ENCODE measurements around the gene BTBD7. TPM values are rescaled to one million over a fixed set of nuclear protein-coding genes. Genes with fewer than 3 reads are reported as not detected.

The BTBD7 gene
- total and polyA plus RNA-seq, 2 donors (not counting 1 experiment from before 2014, with no cell fraction given): 8.1 to 48.6 TPM

DNA sequence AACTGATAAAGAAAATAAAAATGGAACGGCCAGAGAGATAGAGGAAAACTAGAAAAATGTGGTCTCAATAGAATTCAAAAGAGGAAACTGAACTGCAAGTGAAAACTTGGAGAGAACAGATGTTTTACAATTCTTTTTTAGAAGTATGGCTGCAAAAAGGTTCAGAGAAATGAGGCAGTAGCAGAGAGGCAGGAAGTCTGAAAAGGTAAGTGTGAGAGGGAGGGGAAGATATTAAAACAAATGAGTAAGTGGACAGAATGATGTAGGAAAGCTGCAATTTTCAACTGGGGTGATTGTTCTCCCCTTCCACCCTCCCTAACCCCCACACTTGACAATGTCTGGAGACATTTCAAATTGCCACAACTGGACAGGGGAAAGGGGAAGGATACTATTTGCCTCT is 12.9 kb downstream of the BTBD7 start:
- intact Hi-C loops (cut with micrococcal nuclease): loop anchor here (10.0 kb wide), 1 partner anchor 75 kb away; no protein-coding TSS in a partner anchor
- Histone ChIP-seq H3K27ac (ENCODE audit: low read length in 2 of 2) (peak overlapping the region in 1 of 2 donors; percentile 12), H3K4me3 (ENCODE audit: control extremely low read depth in 1 of 5, extremely low read depth in 1 of 5, insufficient read depth in 1 of 5, low read depth in 2 of 5, low read length in 4 of 5) (no peak overlapping the region), H3K4me1 (ENCODE audit: control insufficient read depth in 2 of 2, insufficient read depth in 2 of 2, low read length in 2 of 2) (peaks cover 5 to 14% of the 10 kb centered on the region in 2 donors), H4K20me1 (ENCODE audit: control insufficient read depth, insufficient read depth, low read length, poor library complexity, severe bottlenecking) (peaks cover 75% of the 10 kb centered on the region), H3K9ac (ENCODE audit: low read length) (peak overlapping the region; percentile 0), H3K9me3 (ENCODE audit: control extremely low read depth in 1 of 3, control insufficient read depth in 2 of 3, insufficient read depth in 1 of 3, low read length in 2 of 3) (no peaks in the 10 kb centered on the region), H3K36me3 (replicated peaks in 1 of 2; ENCODE audit: control extremely low read depth in 1 of 2, control insufficient read depth in 1 of 2, extremely low read depth in 1 of 2, insufficient read depth in 2 of 2, low read length in 1 of 2) (peaks cover 0 to 5% of the 10 kb centered on the region in 2 experiments), H2AFZ (ENCODE audit: insufficient read depth, low read depth, low read length, poor library complexity, severe bottlenecking) (no peak overlapping the region), H3K79me2 (ENCODE audit: control insufficient read depth, insufficient read depth, low read length) (peaks cover 99% of the 10 kb centered on the region), H3K4me2 (replicated peaks; ENCODE audit: low read depth, low read length, poor library complexity, severe bottlenecking) (no peak overlapping the region), H3K27me3 (replicated peaks in 1 of 4; ENCODE audit: control extremely low read depth in 1 of 4, control insufficient read depth in 3 of 4, insufficient read depth in 4 of 4, low read length in 3 of 4) (no peaks in the 10 kb centered on the region)
- Mint-ChIP-seq H3K27ac (peak overlapping the region; percentile 4), H3K9me3 (ENCODE audit: insufficient read depth) (no peaks in the 10 kb centered on the region), H3K27me3 (no peaks in the 10 kb centered on the region), H3K4me3 (peak overlapping the region; percentile 18), H3K4me1 (peaks cover 52% of the 10 kb centered on the region)
- ChIA-PET CTCF (interaction anchor here (0.9 kb wide), 1 partner anchor 10 kb away, joined by 3 read pairs; no protein-coding TSS in a partner anchor), POLR2A (interaction anchor here (0.6 kb wide), 1 partner anchor 33 kb away, joined by 3 read pairs; no protein-coding TSS in a partner anchor)
- ATAC-seq (ENCODE audit: low read depth): no peak
- no peak for TF ChIP-seq CTCF (IDR thresholded peaks at IDR 0.05)
- no peak for TF ChIP-seq EZH2 (IDR thresholded peaks at IDR 0.05; ENCODE audit: borderline replicate concordance, insufficient read depth, low read depth, low read length, poor library complexity, severe bottlenecking)
- 17% methylated on average over 1 of the region's 1 CpG for WGBS (ENCODE audit: insufficient coverage)
- no peak for DNase-seq

- no peak overlapping the region for H2AFZ ChIP-seq (ENCODE audit: insufficient read depth, low read depth, low read length, poor library complexity, severe bottlenecking)
- H3K27ac Mint-ChIP-seq: no peak overlapping the region
- H3K36me3 ChIP-seq (replicated peaks in 1 of 2; ENCODE audit: control extremely low read depth in 1 of 2, control insufficient read depth in 1 of 2, extremely low read depth in 1 of 2, insufficient read depth in 2 of 2, low read length in 1 of 2): peaks cover 0 to 5% of the 10 kb centered on the region in 2 experiments
- H3K27me3 ChIP-seq (replicated peaks in 1 of 4; ENCODE audit: control extremely low read depth in 1 of 4, control insufficient read depth in 3 of 4, insufficient read depth in 4 of 4, low read length in 3 of 4): no peaks in the 10 kb centered on the region
- POLR2A ChIA-PET: no interaction called here
- peaks cover 5 to 14% of the 10 kb centered on the region in 2 donors for H3K4me1 ChIP-seq (ENCODE audit: control insufficient read depth in 2 of 2, insufficient read depth in 2 of 2, low read length in 2 of 2)
- DNase-seq (no peak), ATAC-seq (ENCODE audit: low read depth) (no peak)
- no peaks in the 10 kb centered on the region for H3K27me3 Mint-ChIP-seq
- CTCF ChIA-PET: no interaction called here
- H3K79me2 ChIP-seq (ENCODE audit: control insufficient read depth, insufficient read depth, low read length): peaks cover 94% of the 10 kb centered on the region
- H4K20me1 ChIP-seq (ENCODE audit: control insufficient read depth, insufficient read depth, low read length, poor library complexity, severe bottlenecking): peaks cover 70% of the 10 kb centered on the region
- no peak overlapping the region for H3K4me2 ChIP-seq (replicated peaks; ENCODE audit: low read depth, low read length, poor library complexity, severe bottlenecking)
- H3K9me3 ChIP-seq (ENCODE audit: control extremely low read depth in 1 of 3, control insufficient read depth in 2 of 3, insufficient read depth in 1 of 3, low read length in 2 of 3): no peaks in the 10 kb centered on the region
- peak overlapping the region; percentile 18 for H3K4me3 Mint-ChIP-seq
- no peaks in the 10 kb centered on the region for H3K9me3 Mint-ChIP-seq (ENCODE audit: insufficient read depth)
- H3K9ac ChIP-seq (ENCODE audit: low read length): no peak overlapping the region
- H3K4me1 Mint-ChIP-seq: peaks cover 48% of the 10 kb centered on the region
- TF ChIP-seq EZH2 (IDR thresholded peaks at IDR 0.05; ENCODE audit: borderline replicate concordance, insufficient read depth, low read depth, low read length, poor library complexity, severe bottlenecking) (no peak), CTCF (IDR thresholded peaks at IDR 0.05) (no peak)
- WGBS (ENCODE audit: insufficient coverage): no CpG with 5 or more reads among the region's 2 CpGs
- H3K27ac ChIP-seq (ENCODE audit: low read length in 2 of 2): peak overlapping the region in 1 of 2 donors; percentile 12
- H3K4me3 ChIP-seq (ENCODE audit: control extremely low read depth in 1 of 5, extremely low read depth in 1 of 5, insufficient read depth in 1 of 5, low read depth in 2 of 5, low read length in 4 of 5): no peak overlapping the region
- intact Hi-C loops (cut with micrococcal nuclease): loop anchor here (10.0 kb wide), 1 partner anchor 75 kb away; no protein-coding TSS in a partner anchor
Observed at GRCh38 chr14:93319494-93319893, 13.3 kb downstream of the BTBD7 start.
